ENCODE results near the gene IRAK2.
"Not testable (repeated sequence)": the region's sequence is repeated elsewhere in the genome, so short reads cannot be mapped to it uniquely, and the experiment has no call there.

GRCh38 chr3:10272476-10272875 lies 107.8 kb downstream of the IRAK2 start:
- not testable (repeated sequence) for TF ChIP-seq POLR2AphosphoS5, EP300, CTCF, POLR2A (IDR thresholded peaks at IDR 0.05)
